HG02870 (cell line): Measurements from ENCODE around the gene FAM83D.
A peak's percentile ranks its signal among the peaks of the same experiment; 100 is the strongest.

Experiments used
- ATAC-seq: cut with Tn5 transposase; IDR thresholded peaks from one replicate; pipeline ENCODE4 v1.9.1; 2021; ENCODE audit warnings: mild to moderate bottlenecking, moderate library complexity; ENCODE audit not compliant: unreplicated experiment

The FAM83D gene

GRCh38 chr20:38962044-38962927, 36.1 kb downstream of the FAM83D start, which contains the start of gene DHX35:
TSS of gene DHX35 (plus strand) at chr20:38962344. CDS start at chr20:38962368, 24 bp downstream.
- ATAC-seq = peak; percentile 97

- no peak for ATAC-seq
These were observed 36.7 kb downstream of the FAM83D start for GRCh38 chr20:38962928-38963401.

GRCh38 chr20:38963745-38964144, 37.5 kb downstream of the FAM83D start:
- ATAC-seq = no peak

GRCh38 chr20:38965264-38965663, 39.0 kb downstream of the FAM83D start:
- no peak for ATAC-seq

GRCh38 chr20:38968090-38968489, 41.9 kb downstream of the FAM83D start:
- no peak for ATAC-seq

GRCh38 chr20:38969708-38970107, 43.5 kb downstream of the FAM83D start:
- ATAC-seq = no peak

- ATAC-seq = no peak
These were observed 44.1 kb downstream of the FAM83D start for GRCh38 chr20:38970302-38970701.

- no peak for ATAC-seq
These were observed 46.9 kb downstream of the FAM83D start for GRCh38 chr20:38973107-38973506.

- ATAC-seq = no peak
These were observed 47.4 kb downstream of the FAM83D start for GRCh38 chr20:38973645-38974044.

- ATAC-seq = no peak
These were observed 49.4 kb downstream of the FAM83D start for GRCh38 chr20:38975539-38976120.

GRCh38 chr20:38979434-38979833, 53.2 kb downstream of the FAM83D start:
- no peak for ATAC-seq

- no peak for ATAC-seq
These were observed 53.6 kb downstream of the FAM83D start for GRCh38 chr20:38979842-38980241.

- no peak for ATAC-seq
These were observed 56.1 kb downstream of the FAM83D start for GRCh38 chr20:38982291-38982690.

- ATAC-seq = no peak
These were observed 58.8 kb downstream of the FAM83D start for GRCh38 chr20:38985060-38985459.

- peak; percentile 45 for ATAC-seq
These were observed 59.5 kb downstream of the FAM83D start for GRCh38 chr20:38985603-38986170.

- no peak for ATAC-seq
These were observed 60.4 kb downstream of the FAM83D start for GRCh38 chr20:38986663-38987062.

GRCh38 chr20:38987777-38988176, 61.6 kb downstream of the FAM83D start:
- peak; percentile 45 for ATAC-seq

GRCh38 chr20:38990728-38991127, 64.5 kb downstream of the FAM83D start:
- ATAC-seq = no peak

- ATAC-seq = no peak
These were observed 65.8 kb downstream of the FAM83D start for GRCh38 chr20:38991814-38992704.

- no peak for ATAC-seq
These were observed 69.4 kb downstream of the FAM83D start for GRCh38 chr20:38995536-38996044.
